ENCODE results near the gene MS4A6A.
A peak's percentile ranks its signal among the peaks of the same experiment; 100 is the strongest.
"Not testable (repeated sequence)": the region's sequence is repeated elsewhere in the genome, so short reads cannot be mapped to it uniquely, and the experiment has no call there.

The MS4A6A gene, protein sequence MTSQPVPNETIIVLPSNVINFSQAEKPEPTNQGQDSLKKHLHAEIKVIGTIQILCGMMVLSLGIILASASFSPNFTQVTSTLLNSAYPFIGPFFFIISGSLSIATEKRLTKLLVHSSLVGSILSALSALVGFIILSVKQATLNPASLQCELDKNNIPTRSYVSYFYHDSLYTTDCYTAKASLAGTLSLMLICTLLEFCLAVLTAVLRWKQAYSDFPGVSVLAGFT

DNA sequence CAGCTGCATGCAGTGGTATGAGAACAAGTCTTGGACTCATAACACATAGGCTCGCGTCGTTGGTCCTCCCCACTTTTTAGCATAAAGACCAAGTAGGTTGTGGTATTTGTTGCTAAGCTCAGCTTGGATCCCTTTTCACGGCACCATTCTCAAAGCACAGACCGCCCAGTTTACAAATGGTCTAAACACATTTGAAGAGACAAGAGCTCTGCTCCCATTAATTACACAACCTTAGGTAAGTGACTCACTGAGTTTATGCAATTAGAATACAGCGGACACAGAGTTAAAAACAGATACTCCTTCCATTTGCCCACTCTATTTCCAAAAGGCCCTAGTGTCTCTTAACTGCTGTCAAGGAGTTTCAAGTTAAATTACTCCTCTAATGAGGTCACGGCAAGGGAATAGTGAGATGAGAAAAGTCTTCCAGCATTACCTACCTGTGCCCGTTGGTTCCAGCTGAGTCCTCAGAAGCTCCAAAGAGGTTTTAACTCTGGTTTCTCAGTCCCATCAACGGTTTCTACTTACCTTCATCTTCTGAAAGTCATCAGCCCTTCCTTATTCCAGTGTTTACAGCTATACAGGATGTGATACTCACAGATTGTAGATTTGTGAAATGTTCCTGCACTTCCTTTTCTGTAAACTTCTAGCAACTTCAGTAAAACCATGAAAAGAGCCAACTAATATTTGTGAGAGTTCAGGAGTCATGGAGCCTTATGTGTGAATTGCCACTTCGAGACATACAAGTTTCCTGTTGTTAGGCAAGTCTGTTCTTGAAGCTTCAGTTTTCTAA, at the start of gene MS4A6A:
TSS of gene MS4A6A (minus strand) at position 543 of the 790 bp plus-strand sequence. CDS start 1,356 bp downstream, outside the sequence.
- Mint-ChIP-seq H3K4me1 (no peaks in the 10 kb centered on the region), H3K9me3 (no peaks in the 10 kb centered on the region), H3K36me3 (no peaks in the 10 kb centered on the region), H3K27me3 (peaks cover 14% of the 10 kb centered on the region), H3K4me3 (no peak within 1 kb of the TSS), H3K27ac (no peak within 1 kb of the TSS)

DNA sequence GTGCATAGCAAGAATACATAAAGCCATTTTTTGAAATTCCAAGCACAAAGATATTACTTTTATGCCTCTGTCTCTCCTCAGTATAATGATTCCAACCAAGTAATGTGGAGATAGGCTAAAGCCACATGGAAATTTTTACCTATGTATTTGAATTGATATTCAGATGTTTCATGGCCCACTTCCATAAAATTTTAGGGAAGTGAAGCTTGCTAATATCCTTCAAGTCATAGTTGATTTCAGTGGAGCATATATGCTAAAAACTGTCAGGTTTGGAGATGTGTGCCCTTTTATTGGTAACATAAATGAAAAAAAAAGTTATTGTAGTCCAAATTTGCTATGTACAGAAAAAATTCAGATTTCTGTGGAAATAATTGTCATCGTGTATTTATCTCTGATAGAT, 47.8 kb upstream of the MS4A6A start:
- H3K36me3 Mint-ChIP-seq, result no peaks in the 10 kb centered on the region
- H3K27ac Mint-ChIP-seq, result no peak overlapping the region
- no peak overlapping the region for H3K4me3 Mint-ChIP-seq
- H3K4me1 Mint-ChIP-seq, result no peaks in the 10 kb centered on the region
- no peaks in the 10 kb centered on the region for H3K9me3 Mint-ChIP-seq
- H3K27me3 Mint-ChIP-seq, result peaks cover 4% of the 10 kb centered on the region

DNA sequence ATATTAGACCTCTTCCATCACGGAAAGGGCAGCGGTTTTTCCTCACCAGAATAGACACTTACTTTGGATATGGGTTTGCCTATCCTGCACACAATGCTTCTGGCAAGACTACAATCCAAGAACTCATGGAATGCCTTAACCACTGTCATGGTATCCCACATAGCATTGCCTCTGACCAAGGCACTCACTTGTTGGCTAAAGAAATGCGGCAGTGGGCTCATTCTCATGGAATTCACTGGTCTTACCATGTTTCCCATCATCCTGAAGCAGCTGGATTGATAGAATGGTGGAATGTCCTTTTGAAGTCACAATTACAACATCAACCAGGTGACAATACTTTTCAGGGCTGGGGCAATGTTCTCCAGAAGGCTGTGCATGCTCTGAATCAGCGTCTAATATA, 39.3 kb upstream of the MS4A6A start:
- H3K4me1 Mint-ChIP-seq, result no peaks in the 10 kb centered on the region
- H3K36me3 Mint-ChIP-seq, result no peaks in the 10 kb centered on the region
- H3K27ac Mint-ChIP-seq, result no peak overlapping the region

DNA sequence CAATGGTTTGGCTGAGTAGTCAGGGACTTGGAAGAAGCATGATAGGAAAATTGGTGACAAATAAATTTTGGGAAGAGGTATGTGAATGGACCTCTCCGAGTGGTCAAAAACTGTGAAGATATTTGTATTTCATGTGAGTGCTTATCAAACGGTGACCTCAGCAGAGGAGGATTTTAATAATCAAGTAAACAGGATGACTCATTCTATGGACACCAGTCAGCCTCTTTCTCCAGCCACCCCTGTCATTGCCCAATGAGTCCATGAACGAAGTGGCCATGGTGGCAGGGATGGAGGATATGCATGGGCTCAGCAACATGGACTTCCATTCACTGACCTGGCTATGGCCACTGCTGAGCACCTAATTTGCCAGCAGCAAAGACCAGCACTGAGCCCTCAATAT, 38.8 kb upstream of the MS4A6A start:
- Mint-ChIP-seq H3K27ac (no peak overlapping the region), H3K27me3 (peaks cover 6% of the 10 kb centered on the region), H3K36me3 (no peaks in the 10 kb centered on the region), H3K4me3 (no peak overlapping the region), H3K9me3 (no peaks in the 10 kb centered on the region), H3K4me1 (no peaks in the 10 kb centered on the region)

More for the DNA sequence above, 39.3 kb upstream of the MS4A6A start:
- Mint-ChIP-seq H3K27me3 (peaks cover 6% of the 10 kb centered on the region), H3K9me3 (no peaks in the 10 kb centered on the region), H3K4me3 (no peak overlapping the region)

DNA sequence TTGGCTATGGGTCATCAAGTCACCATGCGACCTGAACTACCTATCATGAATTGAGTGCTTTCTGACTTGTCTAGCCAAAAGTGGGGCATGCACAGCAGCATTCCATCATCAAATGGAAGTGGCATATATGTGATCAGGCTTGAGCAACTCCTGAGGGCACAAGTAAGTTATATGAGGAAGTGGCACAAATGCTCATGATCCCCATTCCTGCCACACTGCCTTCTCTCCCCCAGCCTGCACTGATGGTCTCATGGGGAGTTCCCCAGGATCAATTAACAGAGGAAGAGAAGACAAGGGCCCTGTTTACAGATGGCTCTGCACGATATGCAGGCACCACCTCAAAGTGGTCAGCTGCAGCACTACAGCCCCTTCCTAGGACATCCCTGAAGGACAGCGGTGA, 38.3 kb upstream of the MS4A6A start:
- Mint-ChIP-seq H3K4me1 (no peaks in the 10 kb centered on the region), H3K36me3 (no peaks in the 10 kb centered on the region), H3K9me3 (no peaks in the 10 kb centered on the region), H3K27ac (no peak overlapping the region), H3K4me3 (no peak overlapping the region), H3K27me3 (peaks cover 6% of the 10 kb centered on the region)

DNA sequence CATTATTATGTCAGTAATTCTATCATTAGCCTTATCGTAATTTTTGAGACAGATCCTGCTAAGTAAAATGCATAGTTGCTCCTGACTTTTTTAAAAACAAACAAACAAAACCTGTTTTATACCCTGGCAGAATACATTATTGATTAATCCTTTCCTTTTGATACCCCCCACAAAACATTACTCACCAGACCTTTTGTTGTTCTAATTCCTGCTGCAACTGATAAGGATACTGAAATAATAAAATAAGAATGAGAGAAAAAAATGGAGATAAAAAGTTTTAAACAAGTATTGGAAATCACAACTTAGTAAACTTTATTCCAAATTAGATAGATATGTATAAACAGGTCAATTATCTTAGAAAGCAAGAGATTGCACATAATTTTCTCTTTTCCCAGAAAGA, 31.5 kb upstream of the MS4A6A start:
- H3K27me3 Mint-ChIP-seq, result peaks cover 7% of the 10 kb centered on the region
- no peak overlapping the region for H3K27ac Mint-ChIP-seq
- H3K36me3 Mint-ChIP-seq, result no peaks in the 10 kb centered on the region
- H3K4me3 Mint-ChIP-seq, result no peak overlapping the region
- no peaks in the 10 kb centered on the region for H3K9me3 Mint-ChIP-seq
- no peaks in the 10 kb centered on the region for H3K4me1 Mint-ChIP-seq

DNA sequence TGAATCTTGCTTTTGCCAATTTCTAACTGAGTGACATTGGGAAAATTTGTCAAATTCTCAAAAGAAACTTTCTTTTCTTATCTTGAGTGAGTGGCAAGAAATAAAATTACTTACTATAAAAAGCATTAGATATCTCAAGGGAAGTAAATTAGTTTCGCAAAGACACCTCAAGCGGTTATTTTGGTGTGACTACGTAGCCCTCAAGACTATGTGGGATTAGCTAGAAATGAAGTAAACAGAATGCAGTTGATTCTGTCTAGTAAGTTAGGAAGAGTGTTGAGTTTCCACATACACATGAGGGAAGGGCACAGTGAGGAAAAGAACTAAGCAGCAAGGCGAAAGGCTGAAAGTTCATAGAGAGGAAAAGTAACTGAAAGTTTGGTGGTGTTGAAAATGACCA, 28.3 kb upstream of the MS4A6A start:
- Mint-ChIP-seq H3K36me3 (no peaks in the 10 kb centered on the region), H3K4me3 (no peak overlapping the region), H3K4me1 (no peaks in the 10 kb centered on the region), H3K27ac (no peak overlapping the region), H3K27me3 (peaks cover 7% of the 10 kb centered on the region), H3K9me3 (no peaks in the 10 kb centered on the region)

DNA sequence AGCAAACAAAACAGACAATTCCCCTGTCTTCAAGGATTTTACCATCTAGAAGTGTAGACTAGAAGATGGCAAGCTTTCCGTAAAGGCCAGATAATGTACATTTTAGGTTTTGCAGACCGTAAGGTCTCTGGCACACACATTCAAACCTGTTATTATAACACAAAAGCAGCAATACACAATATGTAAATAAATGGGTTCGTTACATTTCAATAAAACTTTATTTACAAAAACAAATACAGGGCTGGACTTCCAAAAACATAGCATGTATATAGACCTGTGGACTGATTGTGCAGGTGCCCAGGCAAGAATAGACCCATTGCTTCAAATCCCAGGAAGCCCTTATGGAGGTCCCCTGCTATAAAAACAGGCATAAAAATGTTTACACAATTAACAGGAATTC, 27.1 kb upstream of the MS4A6A start:
- Mint-ChIP-seq H3K27ac (no peak overlapping the region), H3K4me1 (no peaks in the 10 kb centered on the region), H3K9me3 (no peaks in the 10 kb centered on the region), H3K36me3 (no peaks in the 10 kb centered on the region), H3K4me3 (no peak overlapping the region), H3K27me3 (peaks cover 7% of the 10 kb centered on the region)

DNA sequence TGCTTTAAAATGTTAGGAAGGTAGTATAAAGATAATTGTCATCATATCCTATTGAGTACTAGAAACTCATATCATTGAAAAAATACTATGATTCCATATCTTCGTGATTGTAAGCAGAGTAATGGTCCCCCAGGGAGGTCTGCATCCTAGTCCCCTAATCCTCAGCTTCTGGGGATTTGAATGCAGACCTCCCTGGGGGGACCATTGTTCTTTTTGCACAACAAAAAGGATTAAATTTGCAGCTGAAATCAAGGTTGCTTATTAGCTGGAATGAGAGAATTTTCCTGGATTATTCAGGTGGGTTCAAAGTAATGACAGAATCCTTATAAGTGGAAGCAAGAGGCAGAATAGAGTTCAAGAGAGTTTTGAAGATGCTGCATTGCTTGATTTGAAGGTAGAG, 26.1 kb upstream of the MS4A6A start:
- Mint-ChIP-seq H3K9me3 (no peaks in the 10 kb centered on the region), H3K36me3 (no peaks in the 10 kb centered on the region), H3K4me1 (no peaks in the 10 kb centered on the region), H3K4me3 (no peak overlapping the region), H3K27me3 (peaks cover 7% of the 10 kb centered on the region), H3K27ac (no peak overlapping the region)

DNA sequence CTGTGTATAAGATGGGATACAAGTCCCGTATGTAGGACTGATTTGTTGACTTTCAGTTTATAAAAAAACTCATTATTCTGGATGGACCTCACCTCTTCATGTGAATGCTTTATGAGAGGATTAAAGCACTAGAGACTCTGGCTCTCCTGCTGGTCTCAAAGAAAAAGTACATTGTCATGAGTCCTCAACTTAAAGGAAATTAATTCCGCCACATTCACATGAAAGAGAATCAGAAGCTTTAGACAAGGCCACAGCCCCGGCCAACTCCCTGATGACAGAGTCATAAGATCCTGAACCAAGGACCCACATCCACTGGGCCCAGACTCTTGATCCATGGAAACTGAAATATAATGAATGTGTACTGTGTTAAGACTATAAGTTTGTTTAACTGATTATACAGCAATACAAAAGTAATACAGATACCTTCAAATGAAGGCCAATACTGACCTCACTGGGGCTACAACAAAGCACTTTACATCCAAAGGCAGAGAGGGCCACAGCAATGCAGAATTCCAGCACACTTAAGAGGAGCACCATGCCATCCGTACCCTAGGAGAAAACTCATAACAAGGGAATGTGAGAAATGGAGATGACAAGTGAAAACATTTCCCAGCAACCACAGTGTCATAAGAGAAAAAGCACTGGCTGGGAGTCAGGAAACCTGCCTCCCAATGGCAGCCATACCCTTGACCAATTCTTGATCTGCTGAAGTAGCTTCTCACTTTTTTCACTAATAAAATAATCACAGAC, 25.4 kb upstream of the MS4A6A start:
- Mint-ChIP-seq H3K27me3 (peaks cover 5% of the 10 kb centered on the region), H3K4me3 (no peak overlapping the region), H3K27ac (no peak overlapping the region)

DNA sequence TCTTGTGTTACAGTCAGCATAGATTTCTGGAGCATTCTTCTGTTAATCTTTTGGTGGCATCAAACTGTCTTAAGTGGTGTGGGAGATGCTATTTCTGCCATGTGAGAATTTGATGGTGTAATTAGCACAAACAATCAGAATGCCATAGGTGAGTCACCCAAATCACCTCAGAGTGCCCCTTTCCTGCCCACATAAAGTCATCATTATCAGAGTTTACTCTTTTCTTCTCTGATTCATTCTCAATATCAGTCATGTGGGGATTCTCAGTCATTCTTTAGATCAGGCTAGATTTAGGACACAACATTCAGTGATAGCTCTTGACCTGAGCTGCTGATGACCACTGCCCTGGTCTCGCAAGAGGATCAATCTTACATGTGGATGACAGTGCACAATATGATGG, 23.7 kb upstream of the MS4A6A start:
- H3K27ac Mint-ChIP-seq, result no peak overlapping the region
- H3K27me3 Mint-ChIP-seq, result peaks cover 3% of the 10 kb centered on the region
- H3K4me3 Mint-ChIP-seq, result no peak overlapping the region
- H3K9me3 Mint-ChIP-seq, result no peaks in the 10 kb centered on the region
- no peaks in the 10 kb centered on the region for H3K36me3 Mint-ChIP-seq
- no peaks in the 10 kb centered on the region for H3K4me1 Mint-ChIP-seq

More for the DNA sequence above, 25.4 kb upstream of the MS4A6A start:
- H3K4me1 Mint-ChIP-seq, result no peaks in the 10 kb centered on the region
- no peaks in the 10 kb centered on the region for H3K9me3 Mint-ChIP-seq
- no peaks in the 10 kb centered on the region for H3K36me3 Mint-ChIP-seq

DNA sequence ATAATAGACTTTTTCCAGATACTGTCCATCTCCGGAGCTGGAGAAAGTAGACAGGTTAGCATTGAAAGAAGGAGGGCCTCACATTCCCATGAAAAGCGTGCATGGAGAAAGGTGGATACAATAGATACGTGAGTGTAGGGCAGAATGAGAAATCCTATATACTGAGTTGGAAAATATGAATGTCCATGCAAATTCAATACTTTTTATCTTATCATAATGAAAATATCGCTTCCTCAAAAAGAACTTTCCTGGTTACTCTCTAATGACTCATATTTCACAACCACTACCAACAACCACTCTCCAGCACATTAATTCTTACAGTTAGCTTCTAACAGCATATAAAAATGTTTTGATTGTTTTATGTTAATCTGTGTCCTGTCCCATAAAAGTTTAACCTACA, 22.0 kb upstream of the MS4A6A start:
- no peaks in the 10 kb centered on the region for H3K4me1 Mint-ChIP-seq
- peaks cover 3% of the 10 kb centered on the region for H3K27me3 Mint-ChIP-seq
- no peak overlapping the region for H3K4me3 Mint-ChIP-seq
- no peaks in the 10 kb centered on the region for H3K9me3 Mint-ChIP-seq
- H3K36me3 Mint-ChIP-seq, result no peaks in the 10 kb centered on the region
- no peak overlapping the region for H3K27ac Mint-ChIP-seq

DNA sequence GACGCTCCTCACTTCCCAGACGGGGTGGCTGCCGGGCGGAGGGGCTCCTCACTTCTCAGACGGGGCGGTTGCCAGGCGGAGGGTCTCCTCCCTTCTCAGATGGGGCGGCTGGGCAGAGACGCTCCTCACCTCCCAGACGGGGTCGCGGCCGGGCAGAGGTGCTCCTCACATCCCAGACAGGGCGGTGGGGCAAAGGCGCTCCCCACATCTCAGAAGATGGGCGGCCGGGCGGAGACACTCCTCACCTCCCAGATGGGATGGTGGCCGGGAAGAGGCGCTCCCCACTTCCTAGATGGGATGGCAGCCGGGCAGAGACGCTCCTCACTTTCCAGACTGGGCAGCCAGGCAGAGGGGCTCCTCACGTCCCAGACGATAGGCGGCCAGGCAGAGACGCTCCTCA, 18.5 kb upstream of the MS4A6A start:
- not testable (repeated sequence) for H3K36me3 Mint-ChIP-seq, H3K4me1 Mint-ChIP-seq, H3K27me3 Mint-ChIP-seq, H3K4me3 Mint-ChIP-seq, H3K27ac Mint-ChIP-seq, H3K9me3 Mint-ChIP-seq

DNA sequence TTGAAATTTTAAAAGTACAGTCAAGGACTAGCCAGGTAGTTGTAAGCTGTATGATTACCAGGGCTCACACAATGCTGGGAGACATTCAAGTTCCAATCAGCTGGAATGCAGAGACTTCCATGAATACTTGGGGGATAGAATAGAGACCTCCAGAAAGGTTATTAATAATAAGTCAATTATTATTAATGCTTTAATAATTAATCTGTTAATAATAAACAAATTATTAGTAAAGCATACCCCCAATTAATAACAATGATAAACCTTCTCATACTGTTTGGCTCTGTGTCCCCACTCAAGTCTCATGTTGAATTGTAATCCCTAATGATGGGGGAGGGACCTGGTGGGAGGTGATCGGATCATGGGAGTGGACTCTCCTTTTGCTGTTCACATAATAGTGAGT, 14.6 kb upstream of the MS4A6A start:
- Mint-ChIP-seq H3K4me1 (no peaks in the 10 kb centered on the region), H3K27me3 (peaks cover 11% of the 10 kb centered on the region), H3K36me3 (no peaks in the 10 kb centered on the region), H3K9me3 (no peaks in the 10 kb centered on the region), H3K27ac (peak overlapping the region; percentile 2), H3K4me3 (no peak overlapping the region)

DNA sequence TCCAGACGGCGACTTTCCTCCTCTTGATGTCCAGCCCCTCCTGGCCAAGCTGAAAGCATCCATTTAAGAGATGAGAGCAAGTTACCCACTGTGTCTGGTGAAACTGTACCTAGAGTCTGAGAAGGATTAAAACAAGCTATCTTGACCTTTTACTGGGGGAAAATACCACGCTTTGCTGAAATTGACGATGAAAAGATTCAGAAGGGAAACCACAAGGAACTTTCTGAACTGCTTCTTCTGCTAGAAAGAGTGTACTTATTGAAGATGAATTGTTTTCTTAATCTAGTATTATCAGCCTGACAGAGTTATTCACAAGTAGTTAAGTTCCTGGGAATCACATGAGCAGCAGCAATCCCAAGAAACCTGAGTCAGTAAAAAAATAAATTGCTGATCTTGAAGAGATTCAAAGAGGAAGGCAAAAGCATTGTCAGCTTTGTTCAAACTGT, 13.1 kb upstream of the MS4A6A start:
- Mint-ChIP-seq H3K27me3 (peaks cover 11% of the 10 kb centered on the region), H3K9me3 (no peaks in the 10 kb centered on the region), H3K4me3 (no peak overlapping the region), H3K27ac (no peak overlapping the region), H3K4me1 (no peaks in the 10 kb centered on the region), H3K36me3 (no peaks in the 10 kb centered on the region)

DNA sequence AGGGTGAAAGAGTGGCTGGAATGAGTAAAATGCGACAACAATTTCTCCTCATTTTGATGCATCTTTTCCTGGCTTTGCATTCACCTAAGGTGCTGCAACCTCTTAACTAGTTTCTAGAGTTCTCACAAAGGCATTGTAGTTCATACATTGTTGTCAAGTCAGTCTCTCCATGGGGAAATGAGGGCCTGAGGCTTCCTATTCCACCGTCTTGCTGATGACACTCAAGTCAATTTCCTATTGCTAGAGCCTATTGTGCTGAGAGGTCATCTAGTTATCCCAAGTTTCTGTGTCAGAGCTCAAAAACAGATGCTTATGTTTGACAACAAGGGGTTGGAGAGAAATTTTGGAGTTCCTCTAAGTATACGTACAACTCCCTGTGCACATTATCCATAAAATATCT, 11.6 kb upstream of the MS4A6A start:
- H3K27me3 Mint-ChIP-seq, result peaks cover 11% of the 10 kb centered on the region
- no peaks in the 10 kb centered on the region for H3K9me3 Mint-ChIP-seq
- H3K4me3 Mint-ChIP-seq, result no peak overlapping the region
- no peaks in the 10 kb centered on the region for H3K4me1 Mint-ChIP-seq
- H3K36me3 Mint-ChIP-seq, result no peaks in the 10 kb centered on the region
- no peak overlapping the region for H3K27ac Mint-ChIP-seq

Data from activated naive CD4-positive, alpha-beta T cell treated with anti-CD3 and anti-CD28 coated beads, Interleukin-2, amount 50 U/mL, for 24 hours (primary cell).